OCI-LY7 (cell line): Measurements from ENCODE around the gene PITPNC1. TPM values are rescaled to one million over a fixed set of nuclear protein-coding genes. Genes with fewer than 3 reads are reported as not detected.

Experiments used
- BruUV-seq: library from RNA; stranded (reverse); fragments of 400-500 nt; replicated peaks from 2 replicates; lab custom pipeline; 2021; lab: Mats Ljungman, UMichigan
- CTCF ChIA-PET: fragments of 300-600 bp; sonication (Branson Sonifier 250); formaldehyde crosslinking; loops from one replicate; lab custom pipeline; 2022; ENCODE audit warnings: antibody characterized with exemption; ENCODE audit not compliant: unreplicated experiment; lab: Charles Lee
- POLR2A ChIA-PET: fragments of 300-600 bp; sonication (Branson Sonifier 250); formaldehyde crosslinking; loops from one replicate; lab custom pipeline; 2022; ENCODE audit warnings: antibody characterized with exemption; lab: Charles Lee
- DNase-seq: peaks from one replicate; pipeline ENCODE4 v3.0.0-alpha.2; 2015; ENCODE audit warnings: low spot score
- H2AFZ ChIP-seq: fragments of 200-600 bp; sonication (generic), shearing (Covaris generic); 2 replicates; pipeline ENCODE4 v1.6.1; 2014; ENCODE audit warnings: mild to moderate bottlenecking, antibody characterized with exemption, low read length, moderate library complexity
- H3K27ac ChIP-seq: fragments of 200-600 bp; sonication (generic); 2 replicates; pipeline ENCODE4 v1.5.1; 2014; ENCODE audit warnings: mixed run types, low read depth, mild to moderate bottlenecking, moderate library complexity, low read length, inconsistent platforms; ENCODE audit not compliant: poor library complexity, severe bottlenecking
- H3K36me3 ChIP-seq: fragments of 200-600 bp; sonication (generic); 2 replicates; pipeline ENCODE4 v1.6.1; 2014; ENCODE audit warnings: mild to moderate bottlenecking, antibody characterized with exemption, low read length, moderate library complexity, mixed read lengths; ENCODE audit not compliant: insufficient read depth
- H3K4me1 ChIP-seq: fragments of 200-600 bp; sonication (generic); 2 replicates; pipeline ENCODE4 v1.5.1; 2014; ENCODE audit warnings: mild to moderate bottlenecking, low read length; ENCODE audit not compliant: insufficient read depth, poor library complexity, severe bottlenecking
- H3K4me2 ChIP-seq: fragments of 200-600 bp; sonication (generic); 2 replicates; pipeline ENCODE4 v1.6.1; 2014; ENCODE audit warnings: mild to moderate bottlenecking, low read length
- H3K4me3 ChIP-seq: fragments of 200-600 bp; sonication (generic); 2 replicates; pipeline ENCODE4 v1.5.1; 2014; ENCODE audit warnings: mild to moderate bottlenecking, low read depth, low read length; ENCODE audit not compliant: poor library complexity, severe bottlenecking
- H3K79me2 ChIP-seq: fragments of 200-600 bp; sonication (generic); 2 replicates; pipeline ENCODE4 v1.6.1; 2016; ENCODE audit warnings: low read depth, mild to moderate bottlenecking, low read length, moderate library complexity, mixed read lengths; ENCODE audit not compliant: insufficient read depth
- H3K9me2 ChIP-seq: fragments of 200-600 bp; sonication (generic); 2 replicates; pipeline ENCODE4 v1.6.1; 2016; ENCODE audit warnings: mild to moderate bottlenecking, low read length, mixed read lengths; ENCODE audit not compliant: insufficient read depth
- H3K9me3 ChIP-seq: fragments of 200-600 bp; sonication (generic); 2 replicates; pipeline ENCODE4 v1.6.1; 2014; ENCODE audit warnings: mild to moderate bottlenecking, mixed run types, low read length, mixed read lengths
- H4K20me1 ChIP-seq: fragments of 200-600 bp; sonication (generic); 2 replicates; pipeline ENCODE4 v1.6.1; 2014; ENCODE audit warnings: mild to moderate bottlenecking, antibody characterized with exemption, low read length, moderate library complexity, mixed read lengths; ENCODE audit not compliant: insufficient read depth
- EZH2phosphoT487 ChIP-seq: fragments of 200-600 bp; sonication (generic); IDR thresholded peaks from 2 replicates; pipeline ENCODE4 v1.6.1; 2018; ENCODE audit warnings: low read depth, borderline replicate concordance, mild to moderate bottlenecking, mixed run types, antibody characterized with exemption, low read length, moderate library complexity, mixed read lengths
- intact Hi-C: fragments of 100-400 bp; cut with micrococcal nuclease; formaldehyde crosslinking; loops from one replicate; pipeline ENCODE4 v1.10.0; 2022; ENCODE audit not compliant: unreplicated experiment
- total RNA-seq, 2 experiments: library from RNA; depleted of rRNA in 1 of 2; stranded (reverse); fragments of >200 nt in 1 of 2; shearing (Covaris generic) in 1 of 2; gene quantifications; 2 replicates each; pipeline ENCODE4 v1.2.3, GENCODE V29; 2014 to 2022
- TF ChIP-seq, protein P1 (sequence below): fragments of 200-600 bp; sonication (generic); conservative IDR thresholded peaks from 2 replicates; pipeline ENCODE4 v1.5.1; 2014; ENCODE audit warnings: mild to moderate bottlenecking, antibody characterized with exemption, low read length, moderate library complexity, mixed read lengths

PITPNC1 gene
- total RNA-seq, 2 experiments from 2014 or later: 14.3 to 21.1 TPM

DNA sequence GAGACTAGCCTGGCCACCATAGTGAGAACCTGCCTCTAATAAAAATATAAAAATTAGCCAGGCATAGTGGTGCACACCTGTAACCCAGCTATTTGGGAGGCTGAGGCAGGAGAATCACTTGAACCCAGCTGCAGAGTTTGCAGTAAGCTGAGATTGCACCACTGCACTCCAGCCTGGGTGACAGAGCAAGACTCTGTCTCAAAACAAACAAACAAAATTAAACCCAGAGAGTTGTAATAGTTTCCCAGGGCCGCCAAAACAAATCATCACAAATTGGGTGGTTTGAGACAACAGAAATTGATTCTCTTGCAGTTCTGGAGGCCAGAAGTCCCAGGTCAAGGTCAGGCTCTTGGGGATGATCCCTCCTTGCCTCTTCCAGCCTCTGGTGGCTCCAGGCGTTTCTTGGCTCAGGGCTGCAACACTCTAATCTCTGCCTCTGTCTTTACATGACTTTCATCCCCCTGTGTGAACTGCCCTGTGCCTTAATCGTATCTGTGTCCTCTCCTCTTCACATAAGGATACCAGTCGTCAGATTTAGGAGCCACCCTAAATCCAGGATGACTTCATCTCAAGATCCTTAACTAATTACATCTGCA is 240.3 kb downstream of the PITPNC1 start:
- CTCF ChIA-PET: no interaction called here
- intact Hi-C loops: no loop called here

DNA sequence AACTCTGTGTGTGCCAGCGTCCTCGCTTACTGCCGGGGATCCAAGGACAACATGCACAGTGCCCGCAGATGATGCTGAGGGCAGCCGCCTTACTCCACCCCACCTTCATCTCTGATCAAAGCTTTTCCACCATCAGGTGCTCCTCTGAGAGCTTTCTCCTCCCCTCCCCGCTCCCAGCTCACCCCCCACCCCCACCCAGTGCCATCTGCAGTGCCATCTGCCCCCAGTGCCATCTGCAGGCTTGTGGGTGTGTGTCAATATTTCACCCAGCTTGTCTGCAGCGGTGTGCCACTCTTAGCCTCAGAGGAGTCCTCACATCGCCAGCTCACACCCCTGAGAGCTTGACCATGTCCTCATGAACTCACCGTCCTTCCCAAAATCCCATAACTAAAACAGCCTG is 242.5 kb downstream of the PITPNC1 start:
- Histone ChIP-seq H4K20me1 (no peaks in the 10 kb centered on the region), H3K27ac (no peak overlapping the region), H3K4me1 (no peaks in the 10 kb centered on the region), H3K9me2 (no peaks in the 10 kb centered on the region), H3K79me2 (no peaks in the 10 kb centered on the region), H3K4me3 (no peak overlapping the region), H3K4me2 (no peak overlapping the region), H3K9me3 (no peaks in the 10 kb centered on the region), H2AFZ (no peak overlapping the region), H3K36me3 (no peaks in the 10 kb centered on the region)
- ChIA-PET POLR2A (no interaction called here), CTCF (no interaction called here)
- TF ChIP-seq, protein P1, sequence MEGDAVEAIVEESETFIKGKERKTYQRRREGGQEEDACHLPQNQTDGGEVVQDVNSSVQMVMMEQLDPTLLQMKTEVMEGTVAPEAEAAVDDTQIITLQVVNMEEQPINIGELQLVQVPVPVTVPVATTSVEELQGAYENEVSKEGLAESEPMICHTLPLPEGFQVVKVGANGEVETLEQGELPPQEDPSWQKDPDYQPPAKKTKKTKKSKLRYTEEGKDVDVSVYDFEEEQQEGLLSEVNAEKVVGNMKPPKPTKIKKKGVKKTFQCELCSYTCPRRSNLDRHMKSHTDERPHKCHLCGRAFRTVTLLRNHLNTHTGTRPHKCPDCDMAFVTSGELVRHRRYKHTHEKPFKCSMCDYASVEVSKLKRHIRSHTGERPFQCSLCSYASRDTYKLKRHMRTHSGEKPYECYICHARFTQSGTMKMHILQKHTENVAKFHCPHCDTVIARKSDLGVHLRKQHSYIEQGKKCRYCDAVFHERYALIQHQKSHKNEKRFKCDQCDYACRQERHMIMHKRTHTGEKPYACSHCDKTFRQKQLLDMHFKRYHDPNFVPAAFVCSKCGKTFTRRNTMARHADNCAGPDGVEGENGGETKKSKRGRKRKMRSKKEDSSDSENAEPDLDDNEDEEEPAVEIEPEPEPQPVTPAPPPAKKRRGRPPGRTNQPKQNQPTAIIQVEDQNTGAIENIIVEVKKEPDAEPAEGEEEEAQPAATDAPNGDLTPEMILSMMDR: no peak
- TF ChIP-seq EZH2phosphoT487: no peak
- no peak for DNase-seq
- intact Hi-C loops: no loop called here
- BruUV-seq: no TSS peak

More for the DNA sequence above, 240.3 kb downstream of the PITPNC1 start:
- TF ChIP-seq, protein P1: no peak
- no peak for TF ChIP-seq EZH2phosphoT487
- Histone ChIP-seq H3K9me2 (no peaks in the 10 kb centered on the region), H3K36me3 (no peaks in the 10 kb centered on the region), H3K4me2 (no peak overlapping the region), H4K20me1 (no peaks in the 10 kb centered on the region), H3K4me3 (no peak overlapping the region), H3K27ac (no peak overlapping the region), H3K79me2 (no peaks in the 10 kb centered on the region), H2AFZ (no peak overlapping the region), H3K4me1 (no peaks in the 10 kb centered on the region), H3K9me3 (no peaks in the 10 kb centered on the region)
- POLR2A ChIA-PET: interaction anchor here (0.7 kb wide), 1 partner anchor 257 kb away, joined by 4 read pairs; no protein-coding TSS in a partner anchor
- DNase-seq: no peak
- no TSS peak for BruUV-seq

DNA sequence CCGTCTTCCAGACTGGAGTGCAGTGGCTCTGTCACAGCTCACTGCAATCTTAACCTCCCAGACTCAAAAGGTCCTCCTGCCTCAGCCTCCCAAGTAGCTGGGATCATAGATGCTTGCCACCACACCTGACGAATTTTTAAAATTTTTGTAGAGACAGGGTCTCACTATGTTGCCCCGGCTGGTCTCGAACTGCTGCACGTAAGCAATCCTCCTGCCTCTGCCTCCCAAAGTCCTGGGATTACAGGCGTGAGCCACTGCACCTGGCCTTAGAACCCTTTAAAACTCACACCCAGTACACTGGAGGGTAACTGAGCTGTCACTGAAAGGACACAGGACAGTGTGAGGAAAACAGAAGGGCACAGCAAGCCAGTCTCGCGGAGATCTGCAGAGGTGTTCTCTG is 243.0 kb downstream of the PITPNC1 start:
- Histone ChIP-seq H3K9me3 (no peaks in the 10 kb centered on the region), H3K9me2 (no peaks in the 10 kb centered on the region), H3K79me2 (no peaks in the 10 kb centered on the region), H3K27ac (no peak overlapping the region), H3K4me1 (no peaks in the 10 kb centered on the region), H4K20me1 (no peaks in the 10 kb centered on the region), H2AFZ (no peak overlapping the region), H3K36me3 (no peaks in the 10 kb centered on the region), H3K4me3 (no peak overlapping the region), H3K4me2 (no peak overlapping the region)
- intact Hi-C loops: no loop called here
- TF ChIP-seq, protein P1: no peak
- no peak for TF ChIP-seq EZH2phosphoT487
- POLR2A ChIA-PET: interaction anchor here (0.6 kb wide), 1 partner anchor 31 kb away, joined by 3 read pairs; no protein-coding TSS in a partner anchor
- no peak for DNase-seq
- CTCF ChIA-PET: no interaction called here
- no TSS peak for BruUV-seq
